T-helper 2 cell (primary cell): ENCODE results near the gene L3MBTL1.
"Not testable (repeated sequence)": the region's sequence is repeated elsewhere in the genome, so short reads cannot be mapped to it uniquely, and the experiment has no call there.

Experiments
- DNase-seq, 5 experiments: peaks; one replicate each; pipeline versions ENCODE4 v3.0.0 to v3.0.0-alpha.2; 2012 to 2022

L3MBTL1 gene

GRCh38 chr20:43560974-43561373 lies 53.5 kb downstream of the L3MBTL1 start:
- no peak for DNase-seq

- DNase-seq, result no peak
Measured at GRCh38 chr20:43563429-43563828, 55.9 kb downstream of the L3MBTL1 start.

DNA sequence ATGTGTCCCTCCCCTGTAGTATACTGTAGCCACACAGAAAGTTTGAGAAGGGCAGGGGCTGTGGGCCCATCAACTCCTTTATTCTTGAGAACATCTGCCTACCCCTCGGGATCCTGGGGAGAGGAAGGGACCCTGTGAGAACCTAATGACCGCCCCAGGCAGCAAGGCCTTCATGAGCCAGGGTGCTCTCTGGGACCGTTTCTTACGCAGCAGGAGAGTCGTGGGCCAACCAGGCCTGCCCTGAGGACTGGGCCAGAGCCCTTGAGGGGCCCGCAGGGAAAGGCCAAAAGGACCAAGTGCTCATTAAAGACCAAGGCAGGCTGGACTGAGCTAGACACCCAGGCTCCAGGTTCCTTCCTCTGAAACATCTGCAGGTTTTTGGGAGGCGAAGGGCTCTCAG lies 56.5 kb downstream of the L3MBTL1 start:
- no peak for DNase-seq

- no peak for DNase-seq
Measured at GRCh38 chr20:43564455-43564854, 57.0 kb downstream of the L3MBTL1 start.

DNA sequence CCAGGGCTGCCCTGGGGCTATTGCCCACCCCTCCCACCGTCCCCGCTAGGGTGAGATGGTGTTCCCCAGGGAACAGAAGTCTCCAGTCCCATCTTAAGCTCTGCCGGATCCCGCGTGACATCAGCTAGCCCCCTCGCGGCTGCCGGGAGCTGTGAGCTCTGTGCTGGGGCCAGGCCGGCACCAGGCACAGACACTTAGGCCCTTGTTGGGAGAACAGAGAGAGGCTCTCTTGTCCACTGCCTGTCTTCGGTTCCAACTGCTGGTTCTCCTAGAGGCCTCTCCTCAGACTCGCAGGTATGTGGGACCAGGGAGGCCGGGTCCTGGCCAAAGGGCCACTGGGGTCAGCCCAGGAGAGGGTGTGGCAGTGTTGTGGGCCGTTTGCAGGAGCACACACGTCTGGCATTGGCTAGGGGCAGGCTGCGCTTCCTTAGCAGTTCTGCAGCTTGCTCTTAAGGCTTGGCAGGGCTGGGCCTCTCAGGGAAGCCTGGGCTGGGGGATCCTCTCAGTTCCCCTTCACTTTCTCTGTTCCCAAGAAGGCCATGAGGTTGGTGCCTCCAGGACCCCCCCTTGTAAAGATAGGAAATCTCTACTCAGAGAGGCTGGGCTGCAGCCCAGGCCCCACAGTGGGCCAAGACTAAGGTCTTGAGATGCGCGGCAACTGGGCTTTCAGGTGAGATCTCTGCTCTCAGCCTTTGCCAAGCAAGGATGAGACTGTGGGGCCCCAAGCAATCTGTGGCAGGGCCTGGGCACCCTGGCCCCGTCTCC lies 57.7 kb downstream of the L3MBTL1 start:
- no peak for DNase-seq

DNA sequence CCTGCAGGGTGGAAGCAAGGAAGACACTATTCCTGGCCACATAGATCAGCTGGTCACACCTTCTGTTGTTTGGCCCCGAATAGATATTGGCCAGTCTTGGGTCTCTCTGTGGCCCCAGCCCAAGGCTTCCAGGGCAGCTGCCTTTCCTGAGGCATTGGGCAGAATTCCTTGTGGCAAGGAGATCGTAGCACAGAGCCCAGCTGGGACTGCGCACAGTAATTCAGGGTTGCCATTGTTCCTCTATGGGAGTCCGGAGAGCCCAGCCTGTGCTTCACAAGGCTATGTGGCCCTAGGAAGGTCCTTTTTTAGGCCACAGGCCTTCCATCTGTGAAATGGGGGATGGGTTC lies 58.2 kb downstream of the L3MBTL1 start:
- DNase-seq, result no peak

GRCh38 chr20:43567477-43567876 lies 60.0 kb downstream of the L3MBTL1 start:
- no peak for DNase-seq

GRCh38 chr20:43568706-43569105 lies 61.2 kb downstream of the L3MBTL1 start:
- DNase-seq, result no peak

DNA sequence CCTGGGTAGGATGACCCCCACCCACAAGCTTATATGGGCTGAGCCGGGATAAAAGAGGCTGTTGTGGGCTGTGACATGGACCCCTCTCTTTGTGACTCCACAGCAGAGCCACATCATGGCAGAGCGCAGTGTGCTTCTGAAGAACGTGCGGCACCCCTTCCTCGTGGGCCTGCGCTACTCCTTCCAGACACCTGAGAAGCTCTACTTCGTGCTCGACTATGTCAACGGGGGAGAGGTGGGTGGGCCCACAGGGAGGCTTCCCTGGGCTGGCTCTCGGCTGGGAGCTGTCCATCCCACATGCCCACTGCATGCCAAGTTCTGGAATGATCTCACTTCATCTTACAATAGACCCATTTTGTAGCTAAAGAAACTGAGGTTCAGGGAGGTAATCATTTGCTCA lies 61.8 kb downstream of the L3MBTL1 start:
- DNase-seq, result no peak

GRCh38 chr20:43570496-43570895 lies 63.0 kb downstream of the L3MBTL1 start:
- no peak for DNase-seq

GRCh38 chr20:43571310-43571709 lies 63.8 kb downstream of the L3MBTL1 start:
- no peak for DNase-seq

DNA sequence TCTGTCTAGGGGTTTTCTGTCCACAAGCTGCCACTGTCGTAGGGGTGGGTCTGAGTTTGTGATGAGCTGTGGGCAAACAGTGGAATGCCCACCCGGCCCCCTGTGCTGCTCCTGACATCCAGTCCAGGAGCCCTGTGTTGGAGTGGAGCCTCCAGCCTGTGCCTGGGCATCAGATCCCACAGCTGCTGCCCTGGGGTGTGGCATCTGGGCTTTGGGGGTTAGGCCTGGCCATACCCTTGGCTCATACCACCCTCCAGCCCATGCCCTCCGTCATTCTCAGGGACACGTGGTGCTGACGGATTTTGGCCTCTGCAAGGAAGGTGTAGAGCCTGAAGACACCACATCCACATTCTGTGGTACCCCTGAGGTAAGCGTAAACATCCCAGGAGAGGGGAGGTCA lies 64.3 kb downstream of the L3MBTL1 start:
- DNase-seq, result no peak

- DNase-seq, result no peak
Measured at GRCh38 chr20:43572891-43573290, 65.4 kb downstream of the L3MBTL1 start.

DNA sequence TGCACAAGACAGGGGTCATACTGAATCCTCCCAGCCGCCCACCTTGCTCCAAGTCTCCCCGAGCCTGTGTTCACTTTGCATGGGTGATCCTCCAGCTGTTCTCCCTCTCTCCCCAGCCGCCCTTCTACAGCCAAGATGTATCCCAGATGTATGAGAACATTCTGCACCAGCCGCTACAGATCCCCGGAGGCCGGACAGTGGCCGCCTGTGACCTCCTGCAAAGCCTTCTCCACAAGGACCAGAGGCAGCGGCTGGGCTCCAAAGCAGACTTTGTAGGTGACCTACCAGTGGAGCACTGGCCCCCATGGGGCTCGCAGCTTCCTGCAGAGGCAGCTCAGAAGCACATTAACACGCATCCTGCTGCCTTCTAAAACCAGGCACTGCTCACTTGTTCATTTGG lies 68.6 kb downstream of the L3MBTL1 start:
- no peak for DNase-seq

DNA sequence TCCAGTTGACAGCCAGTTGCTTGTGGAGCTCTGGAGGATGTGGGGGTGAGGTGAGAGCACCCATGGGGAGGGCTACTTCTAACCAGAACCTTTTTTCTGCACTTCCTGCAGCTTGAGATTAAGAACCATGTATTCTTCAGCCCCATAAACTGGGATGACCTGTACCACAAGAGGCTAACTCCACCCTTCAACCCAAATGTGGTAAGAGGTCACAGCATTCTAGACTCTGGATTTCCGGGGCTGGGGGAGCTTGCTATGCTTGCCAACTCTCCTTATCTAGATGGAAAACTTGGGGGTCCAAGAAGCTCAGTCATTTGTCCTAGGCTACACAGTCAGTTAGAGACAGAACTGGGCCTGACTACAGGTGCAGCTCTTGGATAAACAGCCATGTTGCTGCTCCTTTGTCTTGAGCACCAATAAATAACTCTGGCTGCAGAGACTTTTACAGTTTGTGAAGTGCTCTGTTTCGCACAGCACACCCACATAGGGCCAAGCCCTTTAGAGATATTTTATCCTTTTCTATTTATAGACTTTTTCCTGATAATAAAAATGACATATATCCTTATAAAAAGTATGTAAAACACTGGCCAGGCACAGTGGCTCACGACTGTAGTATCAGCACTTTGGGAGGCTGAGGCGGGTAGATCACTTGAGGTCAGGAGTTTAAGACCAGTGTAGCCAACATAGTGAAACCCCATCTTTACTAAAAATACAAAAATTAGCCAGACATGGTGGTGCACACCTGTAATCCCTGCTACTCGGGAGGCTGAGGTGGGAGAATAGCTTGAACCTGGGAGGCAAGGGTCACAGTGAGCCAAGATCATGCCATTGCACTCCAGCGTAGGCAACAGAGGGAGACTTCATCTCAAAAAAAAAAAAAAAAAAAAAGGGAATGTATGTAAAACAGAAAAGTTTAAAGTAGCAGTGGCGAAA lies 72.6 kb downstream of the L3MBTL1 start:
- DNase-seq, result no peak

GRCh38 chr20:43583133-43583864 lies 75.8 kb downstream of the L3MBTL1 start:
- no peak for DNase-seq

- no peak for DNase-seq
Measured at GRCh38 chr20:43583982-43584432, 76.5 kb downstream of the L3MBTL1 start.

- no peak for DNase-seq
Measured at GRCh38 chr20:43584448-43585136, 77.1 kb downstream of the L3MBTL1 start.

- no peak for DNase-seq
Measured at GRCh38 chr20:43586641-43587040, 79.1 kb downstream of the L3MBTL1 start.

GRCh38 chr20:43588526-43588925 lies 81.0 kb downstream of the L3MBTL1 start:
- not testable (repeated sequence) for DNase-seq

- DNase-seq, result peak in 2 of 5 experiments; percentile 1 to 35
Measured at GRCh38 chr20:43590036-43590391, 82.5 kb downstream of the L3MBTL1 start.
